Ishikawa (cell line): Measurements from ENCODE around the gene ADRA2A.

Source experiments
- CEBPB ChIP-seq: IDR thresholded peaks from 2 replicates; pipeline ENCODE4 v1.6.1; 2012
- CREB1 ChIP-seq: IDR thresholded peaks from 2 replicates; pipeline ENCODE4 v1.6.1; 2012; ENCODE audit warnings: low read depth
- EGR1 ChIP-seq: IDR thresholded peaks from 2 replicates; pipeline ENCODE4 v1.6.1; 2012
- EP300 ChIP-seq: IDR thresholded peaks from 2 replicates; pipeline ENCODE4 v1.6.1; 2012; ENCODE audit warnings: borderline replicate concordance
- FOXM1 ChIP-seq: IDR thresholded peaks from 2 replicates; pipeline ENCODE4 v1.6.1; 2012; ENCODE audit warnings: low read depth, borderline replicate concordance
- NFIC ChIP-seq: IDR thresholded peaks from 2 replicates; pipeline ENCODE4 v1.6.1; 2012
- RAD21 ChIP-seq: IDR thresholded peaks from 2 replicates; pipeline ENCODE4 v1.6.1; 2012; ENCODE audit warnings: low read depth
- TAF1 ChIP-seq: IDR thresholded peaks from 2 replicates; pipeline ENCODE4 v1.6.1; 2012; ENCODE audit warnings: low read depth, mild to moderate bottlenecking
- TCF12 ChIP-seq: IDR thresholded peaks from 2 replicates; pipeline ENCODE4 v1.6.1; 2012; ENCODE audit warnings: low read depth
- TEAD4 ChIP-seq: IDR thresholded peaks from 2 replicates; pipeline ENCODE4 v1.6.1; 2012
- YY1 ChIP-seq: IDR thresholded peaks from 2 replicates; pipeline ENCODE4 v1.6.1; 2012; ENCODE audit warnings: low read depth
- ZBTB7A ChIP-seq: IDR thresholded peaks from 2 replicates; pipeline ENCODE4 v1.6.1; 2012; ENCODE audit warnings: low read depth
- TF ChIP-seq, protein P1 (sequence below): IDR thresholded peaks from 2 replicates; pipeline ENCODE4 v1.6.1; 2012; ENCODE audit warnings: low read depth, mild to moderate bottlenecking
- TF ChIP-seq, protein P2 (sequence below): IDR thresholded peaks from 2 replicates; pipeline ENCODE4 v1.6.1; 2012
- TF ChIP-seq, protein P3 (sequence below): IDR thresholded peaks from 2 replicates; pipeline ENCODE4 v1.6.1; 2012

ADRA2A gene

GRCh38 chr10:111077785-111078504 lies 1.1 kb downstream of the ADRA2A start:
- TF ChIP-seq, protein P1, sequence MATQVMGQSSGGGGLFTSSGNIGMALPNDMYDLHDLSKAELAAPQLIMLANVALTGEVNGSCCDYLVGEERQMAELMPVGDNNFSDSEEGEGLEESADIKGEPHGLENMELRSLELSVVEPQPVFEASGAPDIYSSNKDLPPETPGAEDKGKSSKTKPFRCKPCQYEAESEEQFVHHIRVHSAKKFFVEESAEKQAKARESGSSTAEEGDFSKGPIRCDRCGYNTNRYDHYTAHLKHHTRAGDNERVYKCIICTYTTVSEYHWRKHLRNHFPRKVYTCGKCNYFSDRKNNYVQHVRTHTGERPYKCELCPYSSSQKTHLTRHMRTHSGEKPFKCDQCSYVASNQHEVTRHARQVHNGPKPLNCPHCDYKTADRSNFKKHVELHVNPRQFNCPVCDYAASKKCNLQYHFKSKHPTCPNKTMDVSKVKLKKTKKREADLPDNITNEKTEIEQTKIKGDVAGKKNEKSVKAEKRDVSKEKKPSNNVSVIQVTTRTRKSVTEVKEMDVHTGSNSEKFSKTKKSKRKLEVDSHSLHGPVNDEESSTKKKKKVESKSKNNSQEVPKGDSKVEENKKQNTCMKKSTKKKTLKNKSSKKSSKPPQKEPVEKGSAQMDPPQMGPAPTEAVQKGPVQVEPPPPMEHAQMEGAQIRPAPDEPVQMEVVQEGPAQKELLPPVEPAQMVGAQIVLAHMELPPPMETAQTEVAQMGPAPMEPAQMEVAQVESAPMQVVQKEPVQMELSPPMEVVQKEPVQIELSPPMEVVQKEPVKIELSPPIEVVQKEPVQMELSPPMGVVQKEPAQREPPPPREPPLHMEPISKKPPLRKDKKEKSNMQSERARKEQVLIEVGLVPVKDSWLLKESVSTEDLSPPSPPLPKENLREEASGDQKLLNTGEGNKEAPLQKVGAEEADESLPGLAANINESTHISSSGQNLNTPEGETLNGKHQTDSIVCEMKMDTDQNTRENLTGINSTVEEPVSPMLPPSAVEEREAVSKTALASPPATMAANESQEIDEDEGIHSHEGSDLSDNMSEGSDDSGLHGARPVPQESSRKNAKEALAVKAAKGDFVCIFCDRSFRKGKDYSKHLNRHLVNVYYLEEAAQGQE, result no peak
- TF ChIP-seq TAF1, result no peak
- TF ChIP-seq NFIC, result peak; percentile 28; the same call in 1 of the 2 replicates

DNA sequence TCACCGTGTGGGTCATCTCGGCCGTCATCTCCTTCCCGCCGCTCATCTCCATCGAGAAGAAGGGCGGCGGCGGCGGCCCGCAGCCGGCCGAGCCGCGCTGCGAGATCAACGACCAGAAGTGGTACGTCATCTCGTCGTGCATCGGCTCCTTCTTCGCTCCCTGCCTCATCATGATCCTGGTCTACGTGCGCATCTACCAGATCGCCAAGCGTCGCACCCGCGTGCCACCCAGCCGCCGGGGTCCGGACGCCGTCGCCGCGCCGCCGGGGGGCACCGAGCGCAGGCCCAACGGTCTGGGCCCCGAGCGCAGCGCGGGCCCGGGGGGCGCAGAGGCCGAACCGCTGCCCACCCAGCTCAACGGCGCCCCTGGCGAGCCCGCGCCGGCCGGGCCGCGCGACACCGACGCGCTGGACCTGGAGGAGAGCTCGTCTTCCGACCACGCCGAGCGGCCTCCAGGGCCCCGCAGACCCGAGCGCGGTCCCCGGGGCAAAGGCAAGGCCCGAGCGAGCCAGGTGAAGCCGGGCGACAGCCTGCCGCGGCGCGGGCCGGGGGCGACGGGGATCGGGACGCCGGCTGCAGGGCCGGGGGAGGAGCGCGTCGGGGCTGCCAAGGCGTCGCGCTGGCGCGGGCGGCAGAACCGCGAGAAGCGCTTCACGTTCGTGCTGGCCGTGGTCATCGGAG lies 1.8 kb downstream of the ADRA2A start:
- TF ChIP-seq, protein P2, sequence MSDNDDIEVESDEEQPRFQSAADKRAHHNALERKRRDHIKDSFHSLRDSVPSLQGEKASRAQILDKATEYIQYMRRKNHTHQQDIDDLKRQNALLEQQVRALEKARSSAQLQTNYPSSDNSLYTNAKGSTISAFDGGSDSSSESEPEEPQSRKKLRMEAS, result no peak
- TF ChIP-seq FOXM1, result no peak
- no peak for TF ChIP-seq RAD21
- no peak for TF ChIP-seq CREB1
- TF ChIP-seq TAF1, result no peak
- TF ChIP-seq, protein P1, result no peak
- no peak for TF ChIP-seq NFIC
- no peak for TF ChIP-seq CEBPB
- TF ChIP-seq YY1, result no peak
- no peak for TF ChIP-seq TEAD4
- TF ChIP-seq EP300, result no peak
- TF ChIP-seq, protein P3, sequence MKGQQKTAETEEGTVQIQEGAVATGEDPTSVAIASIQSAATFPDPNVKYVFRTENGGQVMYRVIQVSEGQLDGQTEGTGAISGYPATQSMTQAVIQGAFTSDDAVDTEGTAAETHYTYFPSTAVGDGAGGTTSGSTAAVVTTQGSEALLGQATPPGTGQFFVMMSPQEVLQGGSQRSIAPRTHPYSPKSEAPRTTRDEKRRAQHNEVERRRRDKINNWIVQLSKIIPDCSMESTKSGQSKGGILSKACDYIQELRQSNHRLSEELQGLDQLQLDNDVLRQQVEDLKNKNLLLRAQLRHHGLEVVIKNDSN, result no peak
- no peak for TF ChIP-seq ZBTB7A
- TF ChIP-seq EGR1, result no peak
- no peak for TF ChIP-seq TCF12

DNA sequence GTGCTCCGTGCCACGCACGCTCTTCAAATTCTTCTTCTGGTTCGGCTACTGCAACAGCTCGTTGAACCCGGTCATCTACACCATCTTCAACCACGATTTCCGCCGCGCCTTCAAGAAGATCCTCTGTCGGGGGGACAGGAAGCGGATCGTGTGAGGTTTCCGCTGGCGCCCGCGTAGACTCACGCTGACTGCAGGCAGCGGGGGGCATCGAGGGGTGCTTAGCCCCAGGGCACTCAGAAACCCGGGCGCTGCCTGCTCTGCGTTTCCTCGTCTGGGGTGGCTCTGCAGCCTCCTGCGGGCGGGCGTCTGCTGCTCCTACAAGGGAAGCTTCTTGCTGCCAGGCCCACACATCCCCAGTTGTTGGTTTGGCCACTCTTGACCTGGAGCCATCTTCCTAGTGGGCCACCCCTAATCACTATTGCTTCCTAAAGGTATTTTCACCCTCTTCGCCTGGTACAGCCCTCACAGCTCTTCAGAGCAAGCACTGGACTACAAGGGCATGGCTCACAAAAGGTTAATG lies 2.5 kb downstream of the ADRA2A start:
- TF ChIP-seq CEBPB, result no peak
- TF ChIP-seq TEAD4, result no peak
- TF ChIP-seq, protein P3, result no peak
- TF ChIP-seq TCF12, result no peak
- no peak for TF ChIP-seq YY1
- TF ChIP-seq TAF1, result no peak
- TF ChIP-seq, protein P2, result no peak
- TF ChIP-seq CREB1, result no peak
- TF ChIP-seq EP300, result no peak

DNA sequence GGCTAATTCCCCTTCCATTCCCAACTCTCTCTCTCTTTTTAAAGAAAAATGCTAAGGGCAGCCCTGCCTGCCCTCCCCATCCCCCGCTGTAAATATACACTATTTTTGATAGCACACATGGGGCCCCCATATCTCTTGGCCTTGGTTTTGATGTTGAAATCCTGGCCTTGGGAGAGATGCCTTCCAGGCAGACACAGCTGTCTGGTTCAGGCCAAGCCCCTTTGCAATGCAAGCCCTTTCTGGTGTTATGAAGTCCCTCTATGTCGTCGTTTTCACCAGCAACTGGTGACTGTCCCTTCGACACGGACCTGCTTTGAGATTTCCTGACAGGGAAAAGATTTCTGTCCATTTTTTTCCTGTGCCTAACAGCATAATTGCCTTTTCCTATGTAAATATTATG lies 3.0 kb downstream of the ADRA2A start:
- TF ChIP-seq, protein P1, result no peak
- TF ChIP-seq CEBPB, result no peak
- no peak for TF ChIP-seq TAF1
- TF ChIP-seq, protein P2, result no peak
- no peak for TF ChIP-seq TCF12
- TF ChIP-seq EP300, result no peak
- TF ChIP-seq YY1, result no peak
- no peak for TF ChIP-seq FOXM1
- TF ChIP-seq ZBTB7A, result no peak
- no peak for TF ChIP-seq EGR1
- TF ChIP-seq, protein P3, result no peak
- no peak for TF ChIP-seq RAD21
- TF ChIP-seq TEAD4, result no peak
- no peak for TF ChIP-seq NFIC
